AG04450 (cell line): ENCODE data around the gene USH2A. TPM values are rescaled to one million over a fixed set of nuclear protein-coding genes. Genes with fewer than 3 reads are reported as not detected.

Source experiments
- CTCF ChIA-PET: fragments of 300-600, 350-600 bp; formaldehyde crosslinking; extraction: SDS; loops from one replicate; lab custom pipeline; 2022; ENCODE audit warnings: antibody characterized with exemption, inconsistent platforms; lab: Charles Lee
- POLR2A ChIA-PET: fragments of 350-600 bp; formaldehyde crosslinking; extraction: SDS; loops from one replicate; lab custom pipeline; 2021; ENCODE audit warnings: antibody characterized with exemption, inconsistent platforms; lab: Yijun Ruan, JAX
- DNase-seq: peaks from one replicate; pipeline ENCODE4 v3.0.0-alpha.2; 2011; ENCODE audit warnings: low read depth, low spot score
- H3K27ac ChIP-seq: one replicate; pipeline ENCODE4 v1.5.1; 2012; ENCODE audit warnings: low read depth, low read length, control low read depth
- H3K27me3 ChIP-seq: one replicate; pipeline ENCODE4 v1.6.0; 2012; ENCODE audit warnings: low read length; ENCODE audit not compliant: control insufficient read depth, insufficient read depth
- H3K4me3 ChIP-seq: 2 replicates; pipeline ENCODE4 v1.5.1; 2011; ENCODE audit warnings: mild to moderate bottlenecking, low read depth, low read length, control low read depth
- H3K9me3 ChIP-seq: 2 replicates; pipeline ENCODE4 v1.5.1; 2012; ENCODE audit warnings: low read length; ENCODE audit not compliant: control insufficient read depth, insufficient read depth
- polyA plus RNA-seq: library from polyadenylated mRNA; depleted of rRNA; stranded (reverse); fragments of >200 nt; gene quantifications from 2 replicates; pipeline ENCODE4 v1.2.3, GENCODE V29; 2011
- TF ChIP-seq, protein P1 (sequence below): IDR thresholded peaks from 2 replicates; pipeline ENCODE4 v1.5.1; 2011; ENCODE audit warnings: low read depth, low read length, control low read depth, inconsistent platforms

The USH2A gene
- polyA plus RNA-seq, 1 experiment: 0.01 TPM

GRCh38 chr1:216246577-216247203, 176.6 kb downstream of the USH2A start:
- ChIA-PET CTCF (interaction anchor here (1.4 kb wide), 1 partner anchor 25 kb away, joined by 11 read pairs; no protein-coding TSS in a partner anchor), POLR2A (no interaction called here)
- H3K27ac ChIP-seq: no peak overlapping the region
- DNase-seq: no peak
- no peaks in the 10 kb centered on the region for H3K27me3 ChIP-seq
- no peak overlapping the region for H3K4me3 ChIP-seq
- no peaks in the 10 kb centered on the region for H3K9me3 ChIP-seq
- TF ChIP-seq, protein P1, sequence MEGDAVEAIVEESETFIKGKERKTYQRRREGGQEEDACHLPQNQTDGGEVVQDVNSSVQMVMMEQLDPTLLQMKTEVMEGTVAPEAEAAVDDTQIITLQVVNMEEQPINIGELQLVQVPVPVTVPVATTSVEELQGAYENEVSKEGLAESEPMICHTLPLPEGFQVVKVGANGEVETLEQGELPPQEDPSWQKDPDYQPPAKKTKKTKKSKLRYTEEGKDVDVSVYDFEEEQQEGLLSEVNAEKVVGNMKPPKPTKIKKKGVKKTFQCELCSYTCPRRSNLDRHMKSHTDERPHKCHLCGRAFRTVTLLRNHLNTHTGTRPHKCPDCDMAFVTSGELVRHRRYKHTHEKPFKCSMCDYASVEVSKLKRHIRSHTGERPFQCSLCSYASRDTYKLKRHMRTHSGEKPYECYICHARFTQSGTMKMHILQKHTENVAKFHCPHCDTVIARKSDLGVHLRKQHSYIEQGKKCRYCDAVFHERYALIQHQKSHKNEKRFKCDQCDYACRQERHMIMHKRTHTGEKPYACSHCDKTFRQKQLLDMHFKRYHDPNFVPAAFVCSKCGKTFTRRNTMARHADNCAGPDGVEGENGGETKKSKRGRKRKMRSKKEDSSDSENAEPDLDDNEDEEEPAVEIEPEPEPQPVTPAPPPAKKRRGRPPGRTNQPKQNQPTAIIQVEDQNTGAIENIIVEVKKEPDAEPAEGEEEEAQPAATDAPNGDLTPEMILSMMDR: no peak

GRCh38 chr1:216238844-216239243, 184.4 kb downstream of the USH2A start:
- H3K9me3 ChIP-seq: no peaks in the 10 kb centered on the region
- CTCF ChIA-PET: interaction anchor here (2.8 kb wide), 1 partner anchor 17 kb away, joined by 15 read pairs; no protein-coding TSS in a partner anchor
- POLR2A ChIA-PET: no interaction called here
- H3K4me3 ChIP-seq: no peak overlapping the region
- no peak overlapping the region for H3K27ac ChIP-seq
- TF ChIP-seq, protein P1: no peak
- H3K27me3 ChIP-seq: no peaks in the 10 kb centered on the region
- no peak for DNase-seq

- H3K9me3 ChIP-seq: no peaks in the 10 kb centered on the region
- H3K27me3 ChIP-seq: no peaks in the 10 kb centered on the region
- TF ChIP-seq, protein P1: no peak
- CTCF ChIA-PET: interaction anchor here (0.6 to 0.9 kb wide), 2 partner anchors 15 to 17 kb away, joined by 4 to 9 read pairs; no protein-coding TSS in a partner anchor
- POLR2A ChIA-PET: no interaction called here
- H3K27ac ChIP-seq: no peak overlapping the region
- no peak for DNase-seq
- no peak overlapping the region for H3K4me3 ChIP-seq
Measured at GRCh38 chr1:216237927-216238542, 185.2 kb downstream of the USH2A start.

DNA sequence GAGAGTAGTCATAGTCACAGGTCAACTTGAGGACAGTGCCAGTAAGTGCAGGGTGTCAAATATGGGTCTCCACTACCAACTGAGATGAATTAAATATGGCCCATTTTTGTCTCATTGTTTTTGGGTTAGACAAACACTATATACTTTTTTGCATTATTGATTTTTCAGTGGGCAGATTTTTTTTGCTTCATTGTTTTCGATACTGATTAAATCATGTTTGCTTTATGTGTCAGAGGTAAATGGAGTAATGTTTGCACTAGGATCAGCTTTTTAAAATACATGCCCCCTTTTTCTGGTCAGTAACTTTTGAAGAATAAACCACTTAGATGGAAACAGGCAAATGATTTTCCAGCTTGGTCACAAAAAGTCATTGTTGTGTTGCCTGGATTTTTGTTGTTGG, 199.0 kb downstream of the USH2A start:
- CTCF ChIA-PET: no interaction called here

More for the DNA sequence above, 199.0 kb downstream of the USH2A start:
- no peaks in the 10 kb centered on the region for H3K9me3 ChIP-seq
- no peak overlapping the region for H3K4me3 ChIP-seq
- TF ChIP-seq, protein P1: no peak
- POLR2A ChIA-PET: no interaction called here
- no peaks in the 10 kb centered on the region for H3K27me3 ChIP-seq
- no peak overlapping the region for H3K27ac ChIP-seq
- DNase-seq: no peak
